GM12878 (cell line): ENCODE results near the gene ASPDH. TPM values are rescaled to one million over a fixed set of nuclear protein-coding genes. Genes with fewer than 3 reads are reported as not detected.
A peak's percentile ranks its signal among the peaks of the same experiment; 100 is the strongest.

Experiments used
- ASH2L ChIP-seq: fragments of 300-600, 200-600 bp; sonication (generic); IDR thresholded peaks from 2 replicates; pipeline ENCODE4 v1.6.1; 2017; ENCODE audit warnings: low read depth, mild to moderate bottlenecking, borderline replicate concordance
- BMI1 ChIP-seq: fragments of 450-650 bp; IDR thresholded peaks from 2 replicates; pipeline ENCODE4 v1.6.1; 2016; ENCODE audit warnings: mild to moderate bottlenecking, moderate library complexity, borderline replicate concordance
- CBFB ChIP-seq: IDR thresholded peaks from 2 replicates; pipeline ENCODE4 v1.6.1; 2016; ENCODE audit warnings: antibody characterized with exemption, low read depth
- CREB1 ChIP-seq: IDR thresholded peaks from 2 replicates; pipeline ENCODE4 v1.6.1; 2012; ENCODE audit warnings: low read depth, mild to moderate bottlenecking, inconsistent platforms
- EP300 ChIP-seq, 2 experiments: fragments of 150-350 bp in 1 of 2; IDR thresholded peaks; 2 replicates each; pipeline ENCODE4 v1.6.1; 2011 to 2012; ENCODE audit warnings: low read depth in 2 of 2, low read length in 2 of 2, borderline replicate concordance in 1 of 2, improper control_type of control experiment in 1 of 2, inconsistent platforms in 1 of 2; ENCODE audit not compliant: control insufficient read depth in 1 of 2
- FOS ChIP-seq: IDR thresholded peaks from 3 replicates; pipeline ENCODE4 v1.6.1; 2011; ENCODE audit warnings: borderline replicate concordance; ENCODE audit not compliant: insufficient read length; ENCODE audit errors: extremely low read depth
- FOXM1 ChIP-seq: IDR thresholded peaks from 2 replicates; pipeline ENCODE4 v1.6.1; 2012; ENCODE audit warnings: low read depth, mild to moderate bottlenecking, inconsistent platforms, low read length, moderate library complexity
- GABPA ChIP-seq: IDR thresholded peaks from 2 replicates; pipeline ENCODE4 v1.6.1; 2014; ENCODE audit warnings: antibody characterized with exemption, low read depth, mild to moderate bottlenecking, inconsistent platforms
- IKZF2 ChIP-seq, 2 experiments: fragments of 450-650 bp; IDR thresholded peaks; 2 replicates each; pipeline ENCODE4 v1.6.1; 2017; ENCODE audit warnings: mild to moderate bottlenecking in 2 of 2, moderate library complexity in 2 of 2
- JUND ChIP-seq: IDR thresholded peaks from 2 replicates; pipeline ENCODE4 v1.6.1; 2012; ENCODE audit warnings: low read depth, mild to moderate bottlenecking, low read length, improper control_type of control experiment, moderate library complexity
- KLF5 ChIP-seq: fragments of 450-650 bp; IDR thresholded peaks from 2 replicates; pipeline ENCODE4 v1.6.1; 2014; ENCODE audit warnings: mild to moderate bottlenecking; ENCODE audit not compliant: partially characterized antibody
- MEF2B ChIP-seq: fragments of 450-650 bp; IDR thresholded peaks from 2 replicates; pipeline ENCODE4 v1.6.1; 2018; ENCODE audit warnings: mild to moderate bottlenecking, moderate library complexity; ENCODE audit not compliant: partially characterized antibody, poor library complexity, severe bottlenecking
- NFYA ChIP-seq: IDR thresholded peaks from 2 replicates; pipeline ENCODE4 v1.6.1; 2011; ENCODE audit warnings: low read depth, mild to moderate bottlenecking, low read length, improper control_type of control experiment, borderline replicate concordance
- POLR2A ChIP-seq: IDR thresholded peaks from 2 replicates; pipeline ENCODE4 v1.6.1; 2011; ENCODE audit warnings: low read depth, mild to moderate bottlenecking, low read length
- SIX5 ChIP-seq: IDR thresholded peaks from 2 replicates; pipeline ENCODE4 v1.6.1; 2011; ENCODE audit warnings: mild to moderate bottlenecking, low read depth, low read length, moderate library complexity; ENCODE audit not compliant: severe bottlenecking
- SMAD1 ChIP-seq: fragments of 450-650 bp; IDR thresholded peaks from 2 replicates; pipeline ENCODE4 v1.6.1; 2018; ENCODE audit warnings: mild to moderate bottlenecking, low read depth; ENCODE audit not compliant: partially characterized antibody
- SMARCA5 ChIP-seq: fragments of 450-650 bp; IDR thresholded peaks from 2 replicates; pipeline ENCODE4 v1.6.1; 2017; ENCODE audit warnings: mild to moderate bottlenecking
- SREBF2 ChIP-seq: IDR thresholded peaks from 2 replicates; pipeline ENCODE4 v1.6.1; 2012; ENCODE audit warnings: mild to moderate bottlenecking, low read length
- TBL1XR1 ChIP-seq: IDR thresholded peaks from 2 replicates; pipeline ENCODE4 v1.6.1; 2012; ENCODE audit warnings: low read depth, low read length, improper control_type of control experiment
- polyA plus RNA-seq, 11 experiments: library from polyadenylated mRNA; depleted of rRNA in 4 of 11; unstranded in 6 of 11; stranded (reverse) in 5 of 11; fragments of >200 nt; fragmentation: Nextera tagmentation in 4 of 11; fragmentation: Illumina TruSeq in 1 of 11; extraction: Ambion mirVana in 4 of 11; extraction: Trizol in 1 of 11; gene quantifications; 1 replicate in 1 of 11; 2 replicates in 10 of 11; pipeline versions ENCODE4 v1.2.1 to v1.2.3, GENCODE V29; 2011 to 2016; ENCODE audit warnings: inconsistent platforms in 2 of 11, missing spikeins in 2 of 11, low read depth in 1 of 11
- total RNA-seq, 4 experiments: library from RNA; depleted of rRNA in 3 of 4; stranded (reverse); fragments of >200 nt in 3 of 4; fragmentation: Illumina TruSeq in 1 of 4; extraction: Trizol in 1 of 4; gene quantifications; 2 replicates each; pipeline versions ENCODE4 v1.2.1 to v1.2.3, GENCODE V29; 2013 to 2021
- TF ChIP-seq, protein P1 (sequence below): fragments of 150-350 bp; IDR thresholded peaks from 2 replicates; pipeline ENCODE4 v1.6.1; 2014; ENCODE audit warnings: mild to moderate bottlenecking, low read depth, low read length
- TF ChIP-seq, protein P2 (sequence below): IDR thresholded peaks from 2 replicates; pipeline ENCODE4 v1.6.1; 2012; ENCODE audit warnings: mild to moderate bottlenecking, low read depth, low read length
- TF ChIP-seq, protein P3 (sequence below): IDR thresholded peaks from 2 replicates; pipeline ENCODE4 v1.6.1; 2012; ENCODE audit warnings: low read depth, low read length, improper control_type of control experiment

Gene ASPDH
- total and polyA plus RNA-seq, 10 of the 15 experiments (the other 5 are each of a cell fraction or from before 2014, with no cell fraction given): not detected

DNA sequence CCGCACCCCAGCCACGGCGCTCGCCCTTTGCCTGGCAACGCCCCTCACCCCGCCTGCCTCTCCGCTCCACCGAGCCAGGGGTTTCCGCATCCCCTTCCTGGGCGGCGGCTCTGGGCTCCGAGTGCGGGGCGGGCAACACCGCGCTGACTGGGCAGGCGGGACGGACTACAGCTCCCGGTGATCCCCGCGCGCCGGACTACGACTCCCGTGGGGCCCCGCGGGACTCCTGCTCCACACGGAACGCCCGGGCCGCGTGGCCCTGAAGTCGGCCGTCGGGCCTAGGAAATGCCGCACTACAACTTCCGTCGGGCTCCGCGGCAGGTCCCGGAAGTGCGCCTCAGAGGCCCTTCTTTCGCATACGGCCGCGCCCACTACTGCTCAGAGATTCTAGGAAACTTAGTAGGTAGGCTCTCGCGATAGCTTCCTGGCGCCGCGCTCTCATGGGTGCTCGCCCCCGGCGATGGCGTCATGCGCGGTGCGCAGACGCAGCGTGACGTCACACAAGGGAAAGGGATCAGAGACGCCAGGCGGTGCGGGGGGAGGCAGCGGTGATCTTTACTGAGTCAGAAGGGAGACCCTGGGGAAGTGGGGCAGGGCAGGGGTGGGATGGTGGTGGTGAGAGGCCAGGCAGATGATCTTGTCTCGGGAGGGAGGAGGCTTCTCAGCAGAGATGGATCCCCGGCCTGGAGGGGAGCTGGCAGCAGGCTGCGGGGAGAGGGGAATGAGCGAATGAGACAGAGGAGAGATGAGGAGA is 2.5 kb downstream of the ASPDH start, which contains the start of gene JOSD2 (continued):
- TF ChIP-seq GABPA: peak; percentile 90
- TF ChIP-seq CREB1: peak; percentile 100
- TF ChIP-seq FOXM1: no peak
- TF ChIP-seq TBL1XR1: no peak
- TF ChIP-seq, protein P1, sequence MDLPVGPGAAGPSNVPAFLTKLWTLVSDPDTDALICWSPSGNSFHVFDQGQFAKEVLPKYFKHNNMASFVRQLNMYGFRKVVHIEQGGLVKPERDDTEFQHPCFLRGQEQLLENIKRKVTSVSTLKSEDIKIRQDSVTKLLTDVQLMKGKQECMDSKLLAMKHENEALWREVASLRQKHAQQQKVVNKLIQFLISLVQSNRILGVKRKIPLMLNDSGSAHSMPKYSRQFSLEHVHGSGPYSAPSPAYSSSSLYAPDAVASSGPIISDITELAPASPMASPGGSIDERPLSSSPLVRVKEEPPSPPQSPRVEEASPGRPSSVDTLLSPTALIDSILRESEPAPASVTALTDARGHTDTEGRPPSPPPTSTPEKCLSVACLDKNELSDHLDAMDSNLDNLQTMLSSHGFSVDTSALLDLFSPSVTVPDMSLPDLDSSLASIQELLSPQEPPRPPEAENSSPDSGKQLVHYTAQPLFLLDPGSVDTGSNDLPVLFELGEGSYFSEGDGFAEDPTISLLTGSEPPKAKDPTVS: no peak
- TF ChIP-seq EP300 (IDR thresholded peaks at IDR 0.05; ENCODE audit: borderline replicate concordance in 1 of 2, control insufficient read depth in 1 of 2, low read depth in 2 of 2, low read length in 2 of 2): peak in 1 of 2 experiments; percentile 53; a peak in 3 of 4 replicates
- TF ChIP-seq, protein P2, sequence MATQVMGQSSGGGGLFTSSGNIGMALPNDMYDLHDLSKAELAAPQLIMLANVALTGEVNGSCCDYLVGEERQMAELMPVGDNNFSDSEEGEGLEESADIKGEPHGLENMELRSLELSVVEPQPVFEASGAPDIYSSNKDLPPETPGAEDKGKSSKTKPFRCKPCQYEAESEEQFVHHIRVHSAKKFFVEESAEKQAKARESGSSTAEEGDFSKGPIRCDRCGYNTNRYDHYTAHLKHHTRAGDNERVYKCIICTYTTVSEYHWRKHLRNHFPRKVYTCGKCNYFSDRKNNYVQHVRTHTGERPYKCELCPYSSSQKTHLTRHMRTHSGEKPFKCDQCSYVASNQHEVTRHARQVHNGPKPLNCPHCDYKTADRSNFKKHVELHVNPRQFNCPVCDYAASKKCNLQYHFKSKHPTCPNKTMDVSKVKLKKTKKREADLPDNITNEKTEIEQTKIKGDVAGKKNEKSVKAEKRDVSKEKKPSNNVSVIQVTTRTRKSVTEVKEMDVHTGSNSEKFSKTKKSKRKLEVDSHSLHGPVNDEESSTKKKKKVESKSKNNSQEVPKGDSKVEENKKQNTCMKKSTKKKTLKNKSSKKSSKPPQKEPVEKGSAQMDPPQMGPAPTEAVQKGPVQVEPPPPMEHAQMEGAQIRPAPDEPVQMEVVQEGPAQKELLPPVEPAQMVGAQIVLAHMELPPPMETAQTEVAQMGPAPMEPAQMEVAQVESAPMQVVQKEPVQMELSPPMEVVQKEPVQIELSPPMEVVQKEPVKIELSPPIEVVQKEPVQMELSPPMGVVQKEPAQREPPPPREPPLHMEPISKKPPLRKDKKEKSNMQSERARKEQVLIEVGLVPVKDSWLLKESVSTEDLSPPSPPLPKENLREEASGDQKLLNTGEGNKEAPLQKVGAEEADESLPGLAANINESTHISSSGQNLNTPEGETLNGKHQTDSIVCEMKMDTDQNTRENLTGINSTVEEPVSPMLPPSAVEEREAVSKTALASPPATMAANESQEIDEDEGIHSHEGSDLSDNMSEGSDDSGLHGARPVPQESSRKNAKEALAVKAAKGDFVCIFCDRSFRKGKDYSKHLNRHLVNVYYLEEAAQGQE: no peak
- TF ChIP-seq, protein P3, sequence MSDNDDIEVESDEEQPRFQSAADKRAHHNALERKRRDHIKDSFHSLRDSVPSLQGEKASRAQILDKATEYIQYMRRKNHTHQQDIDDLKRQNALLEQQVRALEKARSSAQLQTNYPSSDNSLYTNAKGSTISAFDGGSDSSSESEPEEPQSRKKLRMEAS: peak; percentile 90
- no peak for TF ChIP-seq MEF2B
- TF ChIP-seq SREBF2: no peak
- peak; percentile 40; the same call in 1 of the 2 replicates for TF ChIP-seq SMARCA5
- peak in 1 of 2 experiments; percentile 14; a peak in 2 of 4 replicates for TF ChIP-seq IKZF2 (IDR thresholded peaks at IDR 0.05)
- TF ChIP-seq NFYA: no peak
- no peak for TF ChIP-seq FOS
- peak; percentile 72 for TF ChIP-seq KLF5
- TF ChIP-seq JUND: 0 out of 2 replicates have a peak, but pooled peaks have one; percentile 5
- TF ChIP-seq CBFB: peak; percentile 94
- no peak for TF ChIP-seq BMI1
- TF ChIP-seq SIX5: peak; percentile 96
- peak; percentile 76 for TF ChIP-seq POLR2A
- no peak for TF ChIP-seq SMAD1
- no peak for TF ChIP-seq ASH2L
